Measurements from ENCODE around the gene ZNF774.
"Not testable (repeated sequence)": the region's sequence is repeated elsewhere in the genome, so short reads cannot be mapped to it uniquely, and the experiment has no call there.

ZNF774 gene

GRCh38 chr15:90352107-90352893 lies at the start of gene ZNF774:
TSS of gene ZNF774 (plus strand) at chr15:90352284. CDS start at chr15:90354661, 2,377 bp downstream.
- DNase-seq, result peak; percentile 84

- DNase-seq, result not testable (repeated sequence)
Measured at GRCh38 chr15:90305355-90305754, 46.7 kb upstream of the ZNF774 start.

- DNase-seq, result no peak
Measured at GRCh38 chr15:90305932-90306331, 46.2 kb upstream of the ZNF774 start.

GRCh38 chr15:90306560-90306959 lies 45.5 kb upstream of the ZNF774 start:
- no peak for DNase-seq

- DNase-seq, result no peak
Measured at GRCh38 chr15:90307661-90308060, 44.4 kb upstream of the ZNF774 start.

- DNase-seq, result no peak
Measured at GRCh38 chr15:90309020-90309419, 43.1 kb upstream of the ZNF774 start.

- peak; percentile 62 for DNase-seq
Measured at GRCh38 chr15:90315278-90315982, 36.7 kb upstream of the ZNF774 start.

- DNase-seq, result no peak
Measured at GRCh38 chr15:90316139-90316538, 35.9 kb upstream of the ZNF774 start.

GRCh38 chr15:90318591-90318990 lies 33.5 kb upstream of the ZNF774 start:
- DNase-seq, result no peak

GRCh38 chr15:90320062-90320884 lies 31.8 kb upstream of the ZNF774 start:
- DNase-seq, result peak; percentile 89

- no peak for DNase-seq
Measured at GRCh38 chr15:90320885-90321278, 31.2 kb upstream of the ZNF774 start.

GRCh38 chr15:90322538-90322937 lies 29.5 kb upstream of the ZNF774 start:
- no peak for DNase-seq

- no peak for DNase-seq
Measured at GRCh38 chr15:90325726-90326125, 26.4 kb upstream of the ZNF774 start.

- no peak for DNase-seq
Measured at GRCh38 chr15:90326441-90326840, 25.6 kb upstream of the ZNF774 start.

- DNase-seq, result no peak
Measured at GRCh38 chr15:90327311-90327710, 24.8 kb upstream of the ZNF774 start.

GRCh38 chr15:90334304-90334731 lies 17.8 kb upstream of the ZNF774 start:
- DNase-seq, result no peak

GRCh38 chr15:90336705-90337141 lies 15.4 kb upstream of the ZNF774 start:
- DNase-seq, result peak; percentile 29

GRCh38 chr15:90337256-90337655 lies 14.8 kb upstream of the ZNF774 start:
- no peak for DNase-seq

- DNase-seq, result no peak
Measured at GRCh38 chr15:90338532-90338931, 13.6 kb upstream of the ZNF774 start.

GRCh38 chr15:90340345-90340744 lies 11.7 kb upstream of the ZNF774 start:
- DNase-seq, result no peak

- DNase-seq, result peak; percentile 47
Measured at GRCh38 chr15:90343302-90343790, 8.7 kb upstream of the ZNF774 start.

GRCh38 chr15:90344662-90345061 lies 7.4 kb upstream of the ZNF774 start:
- no peak for DNase-seq

GRCh38 chr15:90345857-90346256 lies 6.2 kb upstream of the ZNF774 start:
- no peak for DNase-seq
